NB4 (cell line): Measurements from ENCODE around the gene MAP1B.

Experiments
- MYC ChIP-seq: IDR thresholded peaks from 2 replicates; pipeline ENCODE4 v1.6.1; 2011; ENCODE audit warnings: low read depth, low read length
- POLR2A ChIP-seq: IDR thresholded peaks from 2 replicates; pipeline ENCODE4 v1.6.1; 2011; ENCODE audit warnings: mild to moderate bottlenecking; ENCODE audit not compliant: insufficient read length; ENCODE audit errors: extremely low read depth
- TF ChIP-seq, protein P1 (sequence below): IDR thresholded peaks from one replicate; pipeline ENCODE4 v1.5.1; 2012; ENCODE audit warnings: low read depth, low read length

DNA sequence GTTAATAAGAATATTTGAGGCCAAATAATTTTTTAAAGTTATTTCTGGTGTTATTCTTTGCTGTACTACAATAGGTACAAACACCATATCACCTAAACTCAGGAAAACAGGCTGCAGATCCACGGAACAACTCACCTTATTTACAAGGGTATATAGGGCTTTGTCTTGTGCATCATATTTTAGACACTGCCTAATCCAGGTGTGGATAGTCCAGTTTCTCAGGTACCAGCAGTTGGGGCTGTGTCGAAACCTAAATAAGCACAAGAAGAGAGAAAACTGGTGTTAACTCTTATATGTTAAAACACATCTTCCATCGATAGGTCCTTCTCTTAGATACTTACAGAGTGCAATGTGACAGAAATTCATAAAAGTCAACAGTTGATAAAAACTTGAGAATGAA, 130.6 kb downstream of the MAP1B start:
- TF ChIP-seq, protein P1, sequence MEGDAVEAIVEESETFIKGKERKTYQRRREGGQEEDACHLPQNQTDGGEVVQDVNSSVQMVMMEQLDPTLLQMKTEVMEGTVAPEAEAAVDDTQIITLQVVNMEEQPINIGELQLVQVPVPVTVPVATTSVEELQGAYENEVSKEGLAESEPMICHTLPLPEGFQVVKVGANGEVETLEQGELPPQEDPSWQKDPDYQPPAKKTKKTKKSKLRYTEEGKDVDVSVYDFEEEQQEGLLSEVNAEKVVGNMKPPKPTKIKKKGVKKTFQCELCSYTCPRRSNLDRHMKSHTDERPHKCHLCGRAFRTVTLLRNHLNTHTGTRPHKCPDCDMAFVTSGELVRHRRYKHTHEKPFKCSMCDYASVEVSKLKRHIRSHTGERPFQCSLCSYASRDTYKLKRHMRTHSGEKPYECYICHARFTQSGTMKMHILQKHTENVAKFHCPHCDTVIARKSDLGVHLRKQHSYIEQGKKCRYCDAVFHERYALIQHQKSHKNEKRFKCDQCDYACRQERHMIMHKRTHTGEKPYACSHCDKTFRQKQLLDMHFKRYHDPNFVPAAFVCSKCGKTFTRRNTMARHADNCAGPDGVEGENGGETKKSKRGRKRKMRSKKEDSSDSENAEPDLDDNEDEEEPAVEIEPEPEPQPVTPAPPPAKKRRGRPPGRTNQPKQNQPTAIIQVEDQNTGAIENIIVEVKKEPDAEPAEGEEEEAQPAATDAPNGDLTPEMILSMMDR, result no peak
- TF ChIP-seq POLR2A (no peak), MYC (no peak)
